RWPE1 (cell line): Measurements from ENCODE around the gene SARM1.

Experiments used
- CTCF ChIA-PET: fragments of 350-600 bp; sonication (Branson Sonifier 250); formaldehyde crosslinking; extraction: SDS; loops from one replicate; lab custom pipeline; 2021; lab: Yijun Ruan, JAX
- POLR2A ChIA-PET: fragments of 400-600 bp; formaldehyde crosslinking; extraction: SDS; loops from one replicate; lab custom pipeline; 2020; ENCODE audit warnings: antibody characterized with exemption; ENCODE audit not compliant: low non-redundant PET; lab: Yijun Ruan, JAX
- DNase-seq: peaks from one replicate; pipeline ENCODE4 v3.0.0; 2012; ENCODE audit warnings: low spot score
- H3K27ac ChIP-seq: fragments of 450-650 bp; 2 replicates; pipeline ENCODE4 v1.5.1; 2017
- CTCF ChIP-seq: fragments of 450-650 bp; conservative IDR thresholded peaks from 2 replicates; pipeline ENCODE4 v1.5.1; 2017; ENCODE audit warnings: low read depth, mild to moderate bottlenecking

The SARM1 gene

GRCh38 chr17:28386391-28386790 lies 14.9 kb downstream of the SARM1 start:
- H3K27ac ChIP-seq, result no peak overlapping the region
- CTCF ChIA-PET, result no interaction called here
- no peak for TF ChIP-seq CTCF
- no peak for DNase-seq
- POLR2A ChIA-PET, result no interaction called here

DNA sequence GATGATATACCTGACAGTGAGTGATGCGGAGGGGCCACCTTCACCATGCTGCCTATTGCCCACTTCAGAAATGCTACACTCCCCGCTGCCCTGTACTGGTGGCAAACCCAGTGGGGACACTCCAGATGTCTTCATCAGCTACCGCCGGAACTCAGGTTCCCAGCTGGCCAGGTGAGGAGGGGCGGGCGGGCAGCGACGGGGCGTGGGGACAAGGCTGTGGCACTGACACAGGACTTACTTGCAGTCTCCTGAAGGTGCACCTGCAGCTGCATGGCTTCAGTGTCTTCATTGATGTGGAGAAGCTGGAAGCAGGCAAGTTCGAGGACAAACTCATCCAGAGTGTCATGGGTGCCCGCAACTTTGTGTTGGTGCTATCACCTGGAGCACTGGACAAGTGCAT lies 16.6 kb downstream of the SARM1 start:
- ChIA-PET POLR2A (no interaction called here), CTCF (interaction anchor here (0.5 kb wide), 1 partner anchor 37 kb away, joined by 3 read pairs; no protein-coding TSS in a partner anchor)
- DNase-seq, result no peak
- H3K27ac ChIP-seq, result no peak overlapping the region
- TF ChIP-seq CTCF, result no peak

DNA sequence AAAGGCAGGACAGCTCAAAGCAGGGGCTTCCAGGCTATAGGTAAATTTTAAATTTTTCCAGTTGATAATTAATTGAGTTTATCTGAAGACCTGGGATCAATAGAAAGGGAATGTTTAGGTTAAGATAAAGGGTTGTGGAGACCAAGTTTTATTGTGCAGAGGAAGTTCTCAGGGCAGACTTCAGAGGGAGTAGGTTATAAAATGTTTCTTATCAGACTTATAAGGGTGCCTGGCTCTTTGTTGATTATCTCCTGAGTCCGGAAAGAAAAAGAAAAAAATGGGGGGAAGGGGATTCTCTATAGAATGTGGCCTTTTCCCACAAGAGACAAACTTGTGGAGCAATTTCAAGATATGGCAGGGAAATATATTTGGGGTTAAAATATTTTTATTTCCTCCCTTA lies 18.6 kb downstream of the SARM1 start:
- ChIA-PET POLR2A (no interaction called here), CTCF (no interaction called here)
- no peak for DNase-seq
- no peak overlapping the region for H3K27ac ChIP-seq
- TF ChIP-seq CTCF, result no peak

- ChIA-PET CTCF (no interaction called here), POLR2A (no interaction called here)
- no peak for DNase-seq
- no peak overlapping the region for H3K27ac ChIP-seq
- TF ChIP-seq CTCF, result no peak
Measured at GRCh38 chr17:28390563-28390962, 19.1 kb downstream of the SARM1 start.

- DNase-seq, result no peak
- no peak overlapping the region for H3K27ac ChIP-seq
- no peak for TF ChIP-seq CTCF
- ChIA-PET POLR2A (no interaction called here), CTCF (no interaction called here)
Measured at GRCh38 chr17:28390984-28391383, 19.5 kb downstream of the SARM1 start.

DNA sequence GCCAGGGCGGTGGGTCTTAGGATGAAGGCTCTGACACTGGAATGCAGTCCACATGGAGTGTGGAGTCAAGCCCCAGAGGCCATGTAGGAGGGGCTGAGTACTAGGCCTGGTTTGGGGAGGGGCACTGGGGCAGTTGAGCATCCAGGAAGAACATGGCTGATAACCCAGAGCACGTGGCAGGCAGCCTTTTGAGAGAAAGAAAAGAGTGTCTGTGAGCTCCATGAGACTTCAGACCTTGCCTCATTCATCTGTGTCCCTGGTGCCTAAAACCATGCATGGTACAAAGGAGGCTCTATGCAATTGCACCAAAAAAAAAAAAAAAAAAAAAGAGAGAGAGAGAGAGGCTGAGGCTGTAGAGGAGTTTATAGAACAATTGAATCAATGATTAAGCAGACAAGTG lies 19.9 kb downstream of the SARM1 start:
- no peak for DNase-seq
- CTCF ChIA-PET, result no interaction called here
- no peak overlapping the region for H3K27ac ChIP-seq
- no peak for TF ChIP-seq CTCF
- POLR2A ChIA-PET, result interaction anchor here (0.6 kb wide), 1 partner anchor 39 kb away, joined by 3 read pairs; no protein-coding TSS in a partner anchor

DNA sequence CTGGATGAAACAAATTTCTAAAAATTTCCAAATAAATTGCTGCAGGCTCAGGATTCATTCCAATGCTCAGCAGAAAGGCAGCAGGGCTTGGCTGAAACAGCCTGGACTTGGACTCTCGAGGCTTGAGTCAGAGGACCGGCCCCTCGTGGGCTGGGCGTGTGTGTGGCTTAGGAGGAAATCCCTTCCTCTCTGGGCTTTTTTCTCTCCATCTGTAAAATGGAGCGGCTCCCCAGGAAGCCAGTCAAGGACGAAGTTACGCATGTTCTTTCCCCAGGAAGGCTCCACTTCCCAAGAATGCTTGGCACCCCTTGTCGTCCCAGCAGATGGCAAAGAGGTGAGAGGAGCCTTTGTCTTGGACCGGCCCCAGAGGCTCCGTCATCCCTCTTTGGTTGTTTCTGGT lies 21.0 kb downstream of the SARM1 start:
- POLR2A ChIA-PET, result no interaction called here
- DNase-seq, result no peak
- CTCF ChIA-PET, result no interaction called here
- no peak overlapping the region for H3K27ac ChIP-seq
- no peak for TF ChIP-seq CTCF
